MM.1S (cell line): ENCODE results near the gene CACNB3.

Experiments
- DNase-seq: peaks from one replicate; pipeline ENCODE4 v3.0.0-alpha.2; 2015
- H2AFZ ChIP-seq: fragments of 300-600 bp; sonication (generic); 2 replicates; pipeline ENCODE4 v1.6.0; 2016; ENCODE audit warnings: antibody characterized with exemption, low read length
- H3F3A ChIP-seq: fragments of 300-600 bp; sonication (generic); 2 replicates; pipeline ENCODE4 v1.6.1; 2016; ENCODE audit warnings: mild to moderate bottlenecking, antibody characterized with exemption, low read length, moderate library complexity, mixed read lengths; ENCODE audit not compliant: insufficient read depth
- H3K27ac ChIP-seq: fragments of 300-600 bp; sonication (generic); 2 replicates; pipeline ENCODE4 v1.5.1; 2016; ENCODE audit warnings: mild to moderate bottlenecking, low read length
- H3K27me3 ChIP-seq: fragments of 300-600 bp; sonication (generic); replicated peaks from 2 replicates; pipeline ENCODE4 v1.6.0; 2016; ENCODE audit warnings: low read length; ENCODE audit not compliant: insufficient read depth
- H3K36me3 ChIP-seq: fragments of 300-600 bp; sonication (generic); replicated peaks from 2 replicates; pipeline ENCODE4 v1.6.1; 2016; ENCODE audit warnings: mild to moderate bottlenecking, low read length, mixed read lengths; ENCODE audit not compliant: insufficient read depth
- H3K4me1 ChIP-seq: fragments of 300-600 bp; sonication (generic); 2 replicates; pipeline ENCODE4 v1.6.1; 2016; ENCODE audit warnings: low read length, mixed read lengths
- H3K4me2 ChIP-seq: fragments of 300-600 bp; sonication (generic); 2 replicates; pipeline ENCODE4 v1.6.0; 2016; ENCODE audit warnings: low read depth, low read length
- H3K4me3 ChIP-seq: fragments of 300-600 bp; sonication (generic); 2 replicates; pipeline ENCODE4 v1.5.1; 2016; ENCODE audit warnings: low read length, mixed read lengths
- H3K79me2 ChIP-seq: fragments of 300-600 bp; sonication (generic); 2 replicates; pipeline ENCODE4 v1.6.1; 2016; ENCODE audit warnings: mixed run types, low read length, mixed read lengths
- H3K9ac ChIP-seq: fragments of 300-600 bp; sonication (generic); 2 replicates; pipeline ENCODE4 v1.6.1; 2016; ENCODE audit warnings: low read length, mixed read lengths
- H3K9me2 ChIP-seq: fragments of 300-600 bp; sonication (generic); replicated peaks from 2 replicates; pipeline ENCODE4 v1.6.1; 2016; ENCODE audit warnings: mild to moderate bottlenecking, low read length, mixed read lengths; ENCODE audit not compliant: insufficient read depth
- H3K9me3 ChIP-seq: fragments of 300-600 bp; sonication (generic); replicated peaks from 2 replicates; pipeline ENCODE4 v1.6.1; 2016; ENCODE audit warnings: mild to moderate bottlenecking, low read length, mixed read lengths; ENCODE audit not compliant: insufficient read depth
- H4K20me1 ChIP-seq: fragments of 300-600 bp; sonication (generic); 2 replicates; pipeline ENCODE4 v1.6.1; 2016; ENCODE audit warnings: mild to moderate bottlenecking, low read length, moderate library complexity, mixed read lengths; ENCODE audit not compliant: insufficient read depth
- EZH2 ChIP-seq: fragments of 300-600 bp; sonication (generic); optimal IDR thresholded peaks from 2 replicates; pipeline ENCODE3; 2017; ENCODE audit warnings: low read depth, mild to moderate bottlenecking, antibody characterized with exemption, low read length, mixed read lengths
- EZH2phosphoT487 ChIP-seq: fragments of 300-600 bp; sonication (generic); IDR thresholded peaks from 2 replicates; pipeline ENCODE4 v1.6.1; 2018; ENCODE audit warnings: antibody characterized with exemption, low read length
- TF ChIP-seq, protein P1 (sequence below): fragments of 300-600 bp; sonication (generic); IDR thresholded peaks from 2 replicates; pipeline ENCODE4 v1.5.1; 2016; ENCODE audit warnings: antibody characterized with exemption, low read length, mixed read lengths

The CACNB3 gene

GRCh38 chr12:48771588-48772112 lies 46.6 kb upstream of the CACNB3 start:
- H3K9ac ChIP-seq = no peak overlapping the region
- no peaks in the 10 kb centered on the region for H3K79me2 ChIP-seq
- no peak overlapping the region for H2AFZ ChIP-seq
- no peaks in the 10 kb centered on the region for H3K9me3 ChIP-seq
- peaks cover 4% of the 10 kb centered on the region for H3K4me1 ChIP-seq
- DNase-seq = no peak
- H4K20me1 ChIP-seq = no peaks in the 10 kb centered on the region
- no peak overlapping the region for H3K4me3 ChIP-seq
- no peaks in the 10 kb centered on the region for H3F3A ChIP-seq
- H3K27ac ChIP-seq = no peak overlapping the region
- H3K4me2 ChIP-seq = no peak overlapping the region
- no peak for TF ChIP-seq EZH2phosphoT487
- no peak for TF ChIP-seq EZH2
- TF ChIP-seq, protein P1, sequence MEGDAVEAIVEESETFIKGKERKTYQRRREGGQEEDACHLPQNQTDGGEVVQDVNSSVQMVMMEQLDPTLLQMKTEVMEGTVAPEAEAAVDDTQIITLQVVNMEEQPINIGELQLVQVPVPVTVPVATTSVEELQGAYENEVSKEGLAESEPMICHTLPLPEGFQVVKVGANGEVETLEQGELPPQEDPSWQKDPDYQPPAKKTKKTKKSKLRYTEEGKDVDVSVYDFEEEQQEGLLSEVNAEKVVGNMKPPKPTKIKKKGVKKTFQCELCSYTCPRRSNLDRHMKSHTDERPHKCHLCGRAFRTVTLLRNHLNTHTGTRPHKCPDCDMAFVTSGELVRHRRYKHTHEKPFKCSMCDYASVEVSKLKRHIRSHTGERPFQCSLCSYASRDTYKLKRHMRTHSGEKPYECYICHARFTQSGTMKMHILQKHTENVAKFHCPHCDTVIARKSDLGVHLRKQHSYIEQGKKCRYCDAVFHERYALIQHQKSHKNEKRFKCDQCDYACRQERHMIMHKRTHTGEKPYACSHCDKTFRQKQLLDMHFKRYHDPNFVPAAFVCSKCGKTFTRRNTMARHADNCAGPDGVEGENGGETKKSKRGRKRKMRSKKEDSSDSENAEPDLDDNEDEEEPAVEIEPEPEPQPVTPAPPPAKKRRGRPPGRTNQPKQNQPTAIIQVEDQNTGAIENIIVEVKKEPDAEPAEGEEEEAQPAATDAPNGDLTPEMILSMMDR = no peak
- H3K27me3 ChIP-seq = no peaks in the 10 kb centered on the region
- no peaks in the 10 kb centered on the region for H3K9me2 ChIP-seq
- H3K36me3 ChIP-seq = no peaks in the 10 kb centered on the region

DNA sequence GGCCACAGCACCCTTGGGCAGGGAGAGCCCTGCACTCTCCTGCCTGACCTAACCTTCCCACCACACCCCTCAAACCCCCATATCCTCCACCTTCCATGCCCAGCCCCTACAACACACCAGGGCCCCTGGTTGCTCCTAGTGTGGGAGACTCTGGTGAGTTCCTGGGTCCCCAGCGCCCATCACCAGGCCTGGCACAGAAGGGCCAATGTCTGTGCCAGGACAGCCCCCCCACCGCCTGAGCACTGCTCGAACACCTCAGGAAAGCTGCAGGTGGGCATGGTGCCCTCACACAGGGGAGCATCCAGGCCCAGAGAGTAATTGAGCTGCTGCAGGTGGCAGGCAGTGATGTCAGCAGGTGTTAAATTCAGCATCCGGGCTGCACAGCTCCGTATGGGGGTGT lies 44.6 kb upstream of the CACNB3 start:
- H3K79me2 ChIP-seq = no peaks in the 10 kb centered on the region
- no peak overlapping the region for H3K27ac ChIP-seq
- no peak for TF ChIP-seq EZH2phosphoT487
- TF ChIP-seq EZH2 = no peak
- TF ChIP-seq, protein P1 = no peak

DNA sequence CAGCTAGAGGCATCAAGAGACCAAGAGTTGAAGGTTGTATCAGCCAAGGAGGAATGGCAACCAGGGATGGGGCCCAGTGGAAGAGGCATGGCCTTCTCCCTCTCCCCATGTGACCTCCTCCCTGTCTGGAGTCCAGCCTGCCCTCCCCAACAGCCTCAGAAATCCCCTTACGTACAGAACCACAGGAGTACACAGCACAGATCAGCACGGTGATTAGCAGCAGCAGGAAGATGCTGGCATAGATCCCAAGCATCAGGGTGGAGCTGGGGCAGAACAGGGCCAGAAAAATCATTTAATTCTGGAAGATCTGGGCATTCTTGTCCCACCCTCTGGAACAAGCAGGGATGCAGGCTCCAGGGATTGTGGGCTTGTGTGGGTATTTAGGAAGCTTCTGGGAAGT lies 43.8 kb upstream of the CACNB3 start:
- H3K9me3 ChIP-seq = no peaks in the 10 kb centered on the region
- no peak overlapping the region for H3K27ac ChIP-seq
- no peak overlapping the region for H3K4me3 ChIP-seq
- no peaks in the 10 kb centered on the region for H3K79me2 ChIP-seq
- no peaks in the 10 kb centered on the region for H3K27me3 ChIP-seq
- H3K4me1 ChIP-seq = no peaks in the 10 kb centered on the region
- H3K9me2 ChIP-seq = no peaks in the 10 kb centered on the region
- TF ChIP-seq, protein P1 = no peak
- TF ChIP-seq EZH2phosphoT487 = no peak
- no peak for TF ChIP-seq EZH2
- H3K4me2 ChIP-seq = no peak overlapping the region
- no peak overlapping the region for H2AFZ ChIP-seq
- no peaks in the 10 kb centered on the region for H3F3A ChIP-seq
- DNase-seq = no peak
- no peaks in the 10 kb centered on the region for H3K36me3 ChIP-seq
- H3K9ac ChIP-seq = no peak overlapping the region
- no peaks in the 10 kb centered on the region for H4K20me1 ChIP-seq

More for the DNA sequence above, 44.6 kb upstream of the CACNB3 start:
- Histone ChIP-seq H2AFZ (no peak overlapping the region), H3K9me3 (no peaks in the 10 kb centered on the region), H3F3A (no peaks in the 10 kb centered on the region), H4K20me1 (no peaks in the 10 kb centered on the region), H3K4me1 (no peaks in the 10 kb centered on the region), H3K36me3 (no peaks in the 10 kb centered on the region), H3K9ac (no peak overlapping the region), H3K4me2 (no peak overlapping the region), H3K4me3 (no peak overlapping the region), H3K27me3 (no peaks in the 10 kb centered on the region), H3K9me2 (no peaks in the 10 kb centered on the region)
- DNase-seq = no peak
